ENCODE data around the gene OR5P2. TPM values are rescaled to one million over a fixed set of nuclear protein-coding genes. Genes with fewer than 3 reads are reported as not detected.

The OR5P2 gene
- total RNA-seq, 2 donors from 2014 or later: not detected

DNA sequence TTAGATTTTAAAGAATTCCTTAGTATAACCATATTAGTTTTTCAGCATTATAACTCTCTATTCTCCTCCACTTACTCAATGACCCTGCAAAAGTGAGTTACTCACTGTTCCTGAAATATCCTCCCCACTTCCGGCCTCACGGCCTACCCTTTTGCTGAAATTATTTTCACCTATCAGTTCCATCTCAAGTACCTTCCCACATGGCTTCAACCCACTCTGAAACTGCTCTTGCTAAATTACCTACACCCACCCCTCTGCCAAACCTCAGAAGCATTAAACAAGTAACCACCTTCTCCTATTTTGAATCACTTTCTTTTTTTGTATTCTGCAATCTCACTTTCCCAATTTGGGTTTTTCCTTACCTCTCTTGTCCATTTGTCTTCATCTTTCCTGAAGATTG is 37.7 kb downstream of the OR5P2 start:
- DNase-seq (ENCODE audit: low spot score): no peak
- no peaks in the 10 kb centered on the region for H3K4me1 Mint-ChIP-seq (ENCODE audit: low read depth in 2 of 2)
- no peak for ATAC-seq
- no peak overlapping the region for H3K4me3 Mint-ChIP-seq
- H3K9me3 Mint-ChIP-seq: peaks cover 3% of the 10 kb centered on the region
- H3K36me3 Mint-ChIP-seq: no peaks in the 10 kb centered on the region
- peaks cover 0 to 7% of the 10 kb centered on the region in 2 donors for H3K27me3 Mint-ChIP-seq
- no peak overlapping the region for H3K27ac Mint-ChIP-seq

DNA sequence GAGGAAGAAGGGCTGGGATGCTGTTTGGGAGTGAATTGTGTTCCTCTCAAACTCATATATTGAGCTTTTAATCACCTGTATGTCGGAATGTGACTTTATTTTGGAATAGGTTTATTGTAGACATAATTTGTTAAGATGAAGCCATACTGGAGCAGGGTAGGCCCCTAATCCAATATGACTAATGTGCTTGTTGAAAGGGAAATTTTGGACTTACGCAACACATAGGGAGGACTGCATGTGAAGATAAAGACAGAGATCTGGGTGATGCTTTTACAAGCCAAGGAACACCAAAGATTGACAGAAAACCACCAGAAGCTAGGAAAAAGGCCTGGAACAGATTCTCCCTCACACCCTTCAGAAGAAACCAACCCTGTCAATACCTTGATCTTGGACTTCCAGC is 47.3 kb downstream of the OR5P2 start:
- Mint-ChIP-seq H3K9me3 (no peaks in the 10 kb centered on the region), H3K36me3 (no peaks in the 10 kb centered on the region), H3K4me1 (ENCODE audit: low read depth in 2 of 2) (no peaks in the 10 kb centered on the region), H3K4me3 (no peak overlapping the region), H3K27me3 (peaks cover 0 to 22% of the 10 kb centered on the region in 2 donors), H3K27ac (no peak overlapping the region)
- DNase-seq (ENCODE audit: low spot score) (no peak), ATAC-seq (no peak)

Other genes starting within 250 kb of the OR5P2 start
- under 1 TPM; 0.73 to 0.98 TPM for gene CYB5R2, start 123.4 kb downstream of the OR5P2 start, total RNA-seq
- not detected for gene OVCH2, start 90.5 kb downstream of the OR5P2 start, total RNA-seq
- gene OR5P3, start 33.9 kb upstream of the OR5P2 start, total RNA-seq: not detected
- gene OR10A6, start 134.3 kb upstream of the OR5P2 start, total RNA-seq: not detected
- not detected for gene OR10A3, start 144.8 kb upstream of the OR5P2 start, total RNA-seq
- not detected for gene NLRP10, start 168.5 kb upstream of the OR5P2 start, total RNA-seq
- gene EIF3F, start 190.4 kb upstream of the OR5P2 start, total RNA-seq: 100 to 1,000 TPM; 186 to 208 TPM